M059J (cell line): ENCODE data around the gene EVX1. TPM values are rescaled to one million over a fixed set of nuclear protein-coding genes. Genes with fewer than 3 reads are reported as not detected.

Experiments
- DNase-seq: peaks from one replicate; pipeline ENCODE4 v3.0.0-alpha.2; 2012; ENCODE audit warnings: low read depth
- total RNA-seq: library from RNA; depleted of rRNA; stranded (reverse); fragments of >200 nt; shearing (Covaris generic); gene quantifications from 2 replicates; pipeline ENCODE4 v1.2.3, GENCODE V29; 2014

EVX1 gene
- total RNA-seq, 1 experiment from 2014 or later: not detected

- DNase-seq: no peak
Observed at GRCh38 chr7:27229448-27229847, 13.2 kb upstream of the EVX1 start.

GRCh38 chr7:27235387-27236311, 7.0 kb upstream of the EVX1 start:
- peak; percentile 56 for DNase-seq

- peak; percentile 83 for DNase-seq
Observed at GRCh38 chr7:27237735-27238334, 4.8 kb upstream of the EVX1 start.

GRCh38 chr7:27238979-27239386, 3.6 kb upstream of the EVX1 start:
- no peak for DNase-seq

GRCh38 chr7:27239387-27240014, 3.1 kb upstream of the EVX1 start:
- DNase-seq: no peak

- no peak for DNase-seq
Observed at GRCh38 chr7:27240015-27240731, 2.4 kb upstream of the EVX1 start.

- DNase-seq: no peak
Observed at GRCh38 chr7:27241189-27242056, 1.2 kb upstream of the EVX1 start.

- no peak for DNase-seq
Observed at GRCh38 chr7:27242154-27242553, 448 bp upstream of the EVX1 start.

- DNase-seq: no peak
Observed at GRCh38 chr7:27243340-27244163, 950 bp downstream of the EVX1 start.

GRCh38 chr7:27244488-27245123, 2.0 kb downstream of the EVX1 start:
- no peak for DNase-seq

- DNase-seq: no peak
Observed at GRCh38 chr7:27245124-27245797, 2.7 kb downstream of the EVX1 start.

GRCh38 chr7:27245798-27246691, 3.4 kb downstream of the EVX1 start:
- no peak for DNase-seq

GRCh38 chr7:27247000-27247399, 4.4 kb downstream of the EVX1 start:
- no peak for DNase-seq

- DNase-seq: no peak
Observed at GRCh38 chr7:27247452-27248426, 5.1 kb downstream of the EVX1 start.

GRCh38 chr7:27248427-27248806, 5.8 kb downstream of the EVX1 start:
- DNase-seq: no peak

GRCh38 chr7:27248911-27249723, 6.5 kb downstream of the EVX1 start:
- peak; percentile 81 for DNase-seq
